Esophagus (tissue), 2 donors: ENCODE data around the gene PPAN. TPM values are rescaled to one million over a fixed set of nuclear protein-coding genes. Genes with fewer than 3 reads are reported as not detected.

Experiments used
- H3K27ac ChIP-seq, 2 donors: one replicate each; pipeline ENCODE4 v1.5.1; 2013; ENCODE audit warnings: low read depth in 2 of 2, mild to moderate bottlenecking in 2 of 2, inconsistent platforms in 1 of 2, low read length in 1 of 2, moderate library complexity in 1 of 2
- H3K27me3 ChIP-seq, 2 donors: one replicate each; pipeline ENCODE4 v1.6.1; 2013; ENCODE audit warnings: low read length in 2 of 2, control low read depth in 1 of 2, mild to moderate bottlenecking in 1 of 2; ENCODE audit not compliant: insufficient read depth in 2 of 2, control insufficient read depth in 1 of 2
- H3K36me3 ChIP-seq, 2 donors: one replicate each; pipeline ENCODE4 v1.6.1; 2013; ENCODE audit warnings: low read length in 1 of 2; ENCODE audit not compliant: control insufficient read depth in 2 of 2, insufficient read depth in 2 of 2
- H3K4me1 ChIP-seq, 2 donors: one replicate each; pipeline ENCODE4 v1.6.1; 2013; ENCODE audit warnings: low read length in 1 of 2; ENCODE audit not compliant: control insufficient read depth in 2 of 2, insufficient read depth in 2 of 2
- H3K4me3 ChIP-seq, 2 donors: one replicate each; pipeline ENCODE4 v1.5.1; 2013; ENCODE audit warnings: low read length in 2 of 2, mild to moderate bottlenecking in 2 of 2, low read depth in 1 of 2, moderate library complexity in 1 of 2
- H3K9me3 ChIP-seq, 2 donors: one replicate each; pipeline ENCODE4 v1.6.1; 2013; ENCODE audit warnings: mild to moderate bottlenecking in 2 of 2, low read depth in 1 of 2, low read length in 1 of 2, moderate library complexity in 1 of 2; ENCODE audit not compliant: control insufficient read depth in 2 of 2, insufficient read depth in 1 of 2
- WGBS, 2 donors: extraction: QIAGEN DNeasy Blood & Tissue Kit; methylation state at CpG; one replicate each; pipeline ENCODE4 v1.1.7; 2013; 5-methylcytosine and 5-hydroxymethylcytosine counted together
- polyA plus RNA-seq, 2 donors: library from polyadenylated mRNA; stranded (reverse); fragments of 200-250 nt; gene quantifications; one replicate each; pipeline ENCODE4 v1.2.3, GENCODE V29; 2013
- donor health status: healthy with polysubstance abuse.
- donor health status: Bipolar disorder and iron deficiency.

Gene PPAN
- polyA plus RNA-seq, 2 donors, result 41.6 to 64.7 TPM

DNA sequence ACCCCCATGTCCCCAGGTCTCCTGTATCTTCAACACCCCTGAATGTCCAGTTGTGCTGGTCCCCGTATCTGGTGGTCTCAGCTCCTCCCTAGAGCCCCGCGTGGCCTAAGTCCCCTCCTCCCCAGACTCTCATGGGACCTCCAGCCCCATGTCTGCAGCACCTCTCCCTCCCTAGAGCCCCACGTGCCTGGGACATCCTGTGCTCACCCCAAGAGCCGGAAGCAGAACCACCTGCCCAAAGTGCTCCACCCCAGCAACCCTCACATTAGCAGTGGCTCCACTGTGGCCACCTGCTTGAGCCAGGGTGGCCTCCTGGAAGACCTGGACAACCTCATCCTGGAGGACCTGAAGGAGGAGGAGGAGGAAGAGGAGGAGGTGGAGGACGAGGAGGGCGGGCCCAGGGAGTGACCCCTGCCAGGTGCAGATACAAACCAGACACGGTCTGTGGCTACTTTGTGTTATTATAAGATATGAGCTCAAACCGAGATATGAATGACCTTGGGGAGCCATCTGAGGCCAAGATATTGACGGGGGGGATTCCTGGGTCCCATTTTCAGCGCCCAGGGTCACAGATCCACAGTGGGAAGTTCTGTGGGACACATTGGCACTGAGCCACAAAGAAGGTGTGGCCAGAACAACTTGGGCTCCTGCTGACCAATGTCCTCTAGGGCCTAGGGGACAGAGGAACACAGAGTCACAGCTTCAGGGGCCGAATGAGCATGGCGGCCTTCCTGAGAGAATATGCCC is 14.1 kb upstream of the PPAN start:
- Histone ChIP-seq H3K27ac (no peak overlapping the region), H3K9me3 (peaks cover 0 to 4% of the 10 kb centered on the region in 2 donors), H3K27me3 (no peaks in the 10 kb centered on the region), H3K4me1 (peaks cover 0 to 7% of the 10 kb centered on the region in 2 donors), H3K36me3 (peaks cover 0 to 27% of the 10 kb centered on the region in 2 donors), H3K4me3 (no peak overlapping the region)
- 80 to 86% methylated on average over 13 of the region's 13 CpGs for WGBS, 2 donors

DNA sequence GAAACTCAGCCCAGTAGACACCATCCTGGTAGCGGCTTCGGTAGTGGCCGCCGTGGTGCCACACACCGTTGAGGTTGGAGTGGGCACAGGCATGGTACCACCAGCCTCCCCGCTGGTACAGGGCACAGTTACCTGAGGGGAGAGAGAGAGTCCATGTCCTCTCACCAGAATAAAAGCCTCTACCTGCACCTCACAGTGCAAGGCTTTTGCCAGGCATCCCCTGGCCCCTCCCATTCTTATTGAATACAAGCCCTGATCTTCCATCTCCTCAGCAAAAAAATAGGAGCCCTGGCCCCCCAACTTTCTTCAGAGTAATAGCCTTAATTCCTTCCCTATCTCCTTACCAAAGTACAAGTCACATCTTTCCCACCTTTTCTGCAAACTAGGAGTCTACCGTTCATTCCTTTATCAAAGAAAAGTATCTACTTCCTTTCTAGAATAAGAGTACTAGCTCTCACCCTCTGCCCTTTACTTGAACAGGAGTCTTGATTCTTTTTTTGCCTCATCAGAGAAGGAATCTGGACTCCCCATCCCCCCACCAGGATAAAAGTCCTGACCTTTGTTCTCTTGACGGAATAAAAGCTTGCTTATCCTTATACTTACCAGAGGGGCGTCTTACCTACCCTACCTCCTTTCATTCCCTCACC is 13.4 kb upstream of the PPAN start:
- H3K4me1 ChIP-seq, result peaks cover 0 to 7% of the 10 kb centered on the region in 2 donors
- WGBS, 2 donors, result 94 to 96% methylated on average over 9 of the region's 9 CpGs
- H3K36me3 ChIP-seq, result peaks cover 0 to 27% of the 10 kb centered on the region in 2 donors
- H3K9me3 ChIP-seq, result peaks cover 0 to 4% of the 10 kb centered on the region in 2 donors
- H3K27ac ChIP-seq, result no peak overlapping the region
- H3K4me3 ChIP-seq, result no peak overlapping the region
- no peaks in the 10 kb centered on the region for H3K27me3 ChIP-seq

DNA sequence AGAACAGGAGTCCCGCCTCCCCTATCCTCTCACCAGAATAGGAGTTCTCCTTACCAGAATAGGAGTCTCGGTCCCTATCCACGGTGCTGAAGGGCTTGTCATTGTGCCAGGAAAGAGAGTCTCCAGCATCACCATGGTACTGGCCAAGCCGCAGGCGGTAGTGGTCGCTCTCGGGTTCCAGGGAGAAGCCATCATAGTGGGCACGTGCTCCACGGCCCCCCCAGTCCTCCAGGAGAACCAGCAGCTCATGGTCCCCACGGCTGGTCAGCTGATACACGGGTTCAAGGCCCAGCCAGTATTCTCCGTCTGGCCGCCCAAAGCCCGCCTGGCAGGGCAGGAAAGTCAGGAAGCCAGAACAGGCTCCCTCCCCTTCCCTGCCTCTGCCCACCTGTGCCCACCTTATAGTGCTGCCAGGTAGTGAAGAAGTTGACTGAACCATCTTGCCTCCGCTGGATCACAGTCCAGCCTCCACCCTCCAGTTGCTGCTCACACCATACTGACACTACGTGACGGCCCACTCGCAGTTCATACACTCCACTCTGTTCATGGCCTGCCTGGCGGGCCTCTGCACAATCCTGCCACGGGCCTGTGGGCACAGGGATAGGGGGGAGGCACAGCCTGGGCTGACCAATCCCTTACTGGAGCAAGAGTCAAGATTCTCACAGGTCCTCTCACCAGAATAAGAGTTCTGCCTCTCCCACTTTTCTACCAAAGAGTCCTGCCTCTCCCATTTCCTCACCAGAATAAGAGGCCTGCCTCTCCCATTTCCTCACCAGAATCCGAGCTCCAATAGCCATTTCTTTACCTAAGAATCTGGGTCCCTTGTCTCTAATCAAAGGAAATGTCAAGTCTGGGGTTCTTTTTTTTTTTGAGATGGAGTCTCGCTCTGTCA is 12.6 kb upstream of the PPAN start:
- peaks cover 0 to 7% of the 10 kb centered on the region in 2 donors for H3K4me1 ChIP-seq

DNA sequence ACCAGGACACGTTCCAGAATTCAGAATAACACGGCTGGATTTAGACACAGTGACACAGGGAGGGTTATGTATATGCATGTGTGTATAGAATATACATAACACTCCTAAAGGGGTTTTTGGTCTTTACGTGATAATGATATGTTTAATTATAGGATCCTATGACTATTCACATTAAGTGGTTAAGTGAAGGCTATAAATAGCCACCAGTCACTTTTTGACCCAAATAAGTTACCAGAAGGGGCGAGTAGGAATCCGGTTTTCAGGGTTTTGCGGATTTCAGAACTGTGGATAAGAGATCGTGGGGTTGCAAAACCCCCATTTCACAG is 10.6 kb upstream of the PPAN start:
- Histone ChIP-seq H3K4me1 (peaks cover 0 to 7% of the 10 kb centered on the region in 2 donors), H3K27ac (peak overlapping the region; percentile 71 to 76), H3K27me3 (no peaks in the 10 kb centered on the region), H3K4me3 (no peak overlapping the region), H3K36me3 (peaks cover 0 to 21% of the 10 kb centered on the region in 2 donors), H3K9me3 (no peaks in the 10 kb centered on the region)
- 29 to 42% methylated on average over 7 of the region's 7 CpGs for WGBS, 2 donors

More for the DNA sequence above, 12.6 kb upstream of the PPAN start:
- Histone ChIP-seq H3K4me3 (no peak overlapping the region), H3K27me3 (no peaks in the 10 kb centered on the region), H3K9me3 (peaks cover 0 to 4% of the 10 kb centered on the region in 2 donors), H3K36me3 (peaks cover 0 to 27% of the 10 kb centered on the region in 2 donors), H3K27ac (no peak overlapping the region)
- 87 to 89% methylated on average over 22 of the region's 22 CpGs for WGBS, 2 donors

DNA sequence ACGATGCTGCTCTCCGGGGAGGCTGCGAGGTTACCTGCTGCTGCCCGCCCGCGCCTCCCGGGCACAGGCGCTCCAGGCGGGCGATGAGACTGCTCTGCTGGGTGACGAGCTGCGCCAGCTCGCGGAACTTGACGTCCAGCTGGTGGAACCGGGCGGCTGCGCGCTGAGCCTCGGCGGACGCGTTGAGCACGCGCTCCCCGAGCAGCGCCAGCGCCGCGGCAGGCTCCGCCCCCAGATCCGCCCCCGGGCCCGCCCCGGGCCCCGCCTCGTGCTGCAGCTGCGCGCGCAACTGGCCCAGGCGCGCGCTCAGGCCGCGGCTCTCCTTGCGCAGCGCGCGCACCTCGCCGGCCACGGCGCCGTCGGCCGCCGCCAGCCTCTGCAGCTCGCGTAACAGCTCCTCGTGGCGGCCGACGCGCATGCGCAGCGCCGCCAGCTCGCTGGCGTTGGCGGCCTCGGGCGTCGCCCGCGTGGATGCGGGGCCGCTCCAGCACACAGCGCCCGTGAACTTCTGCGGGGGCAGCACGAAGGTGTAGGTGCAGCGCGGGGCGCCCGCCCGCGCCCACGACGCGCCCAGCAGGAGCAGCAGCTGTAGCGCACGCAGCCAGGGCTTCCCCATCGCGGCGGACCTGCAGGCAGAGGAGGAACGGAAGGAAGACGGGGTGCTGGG is 10.1 kb upstream of the PPAN start:
- H3K4me3 ChIP-seq, result peak overlapping the region; percentile 40 to 59
- 2 to 4% methylated on average over 95 to 97 of the region's 97 CpGs for WGBS, 2 donors
- peaks cover 0 to 18% of the 10 kb centered on the region in 2 donors for H3K36me3 ChIP-seq
- peaks cover 0 to 7% of the 10 kb centered on the region in 2 donors for H3K4me1 ChIP-seq
- H3K9me3 ChIP-seq, result no peaks in the 10 kb centered on the region
- no peaks in the 10 kb centered on the region for H3K27me3 ChIP-seq
- H3K27ac ChIP-seq, result peak overlapping the region; percentile 76 to 87

DNA sequence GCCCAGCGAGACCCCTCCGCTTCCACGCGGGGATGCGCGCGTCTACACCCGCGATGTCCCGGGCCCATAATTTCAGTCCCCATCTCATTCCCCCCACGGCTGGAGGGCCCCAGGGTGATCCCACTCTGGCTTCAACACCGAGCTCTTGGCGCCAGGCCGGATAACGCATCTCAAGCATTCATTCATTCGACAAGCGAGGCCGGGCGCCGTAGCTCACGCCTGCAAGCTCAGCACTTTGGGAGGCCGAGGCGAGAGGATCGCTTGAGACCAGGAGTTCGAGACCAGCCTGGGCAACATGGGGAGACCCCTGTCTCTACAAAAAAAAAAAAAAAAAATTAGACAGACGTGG is 9.6 kb upstream of the PPAN start:
- Histone ChIP-seq H3K27ac (peak overlapping the region; percentile 60 to 87), H3K27me3 (no peaks in the 10 kb centered on the region), H3K4me3 (peak overlapping the region; percentile 40 to 59), H3K9me3 (no peaks in the 10 kb centered on the region), H3K4me1 (peaks cover 0 to 7% of the 10 kb centered on the region in 2 donors), H3K36me3 (peaks cover 0 to 13% of the 10 kb centered on the region in 2 donors)
- WGBS, 2 donors, result 20 to 21% methylated on average over 26 of the region's 26 CpGs

DNA sequence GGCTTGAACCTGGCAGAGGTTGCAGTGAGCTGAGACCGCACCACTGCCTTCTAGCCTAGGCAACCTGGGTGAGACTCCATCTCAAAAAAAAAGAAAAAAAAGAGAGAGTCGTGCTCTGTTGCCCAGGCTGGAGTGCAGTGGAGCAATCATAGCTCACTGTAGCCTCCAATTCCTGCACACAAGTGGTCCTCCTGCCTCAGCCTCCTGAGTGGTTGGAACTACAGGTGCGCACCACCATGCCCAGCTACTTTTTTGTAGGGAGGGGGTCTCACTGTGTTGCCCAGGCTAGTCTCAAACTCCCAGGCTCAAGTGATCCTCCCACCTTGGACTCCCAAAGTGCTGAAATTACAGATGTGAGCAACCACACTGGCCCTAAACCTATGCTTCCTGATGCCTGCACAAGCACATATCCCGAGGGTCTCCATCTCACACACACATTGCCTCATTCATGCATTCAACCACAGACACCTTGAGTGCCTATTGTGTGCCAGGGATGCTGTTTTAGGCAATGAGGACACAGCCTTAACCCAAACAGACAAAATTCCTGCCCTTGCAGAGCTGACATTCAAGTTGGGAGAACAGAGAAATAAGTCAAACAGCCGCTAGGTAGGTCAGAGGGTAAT is 5.9 kb upstream of the PPAN start:
- H3K27ac ChIP-seq, result no peak overlapping the region
- no peaks in the 10 kb centered on the region for H3K9me3 ChIP-seq
- H3K4me3 ChIP-seq, result no peak overlapping the region
- H3K27me3 ChIP-seq, result no peaks in the 10 kb centered on the region
- H3K36me3 ChIP-seq, result no peaks in the 10 kb centered on the region
- H3K4me1 ChIP-seq, result peaks cover 0 to 7% of the 10 kb centered on the region in 2 donors
- WGBS, 2 donors, result 81 to 87% methylated on average over 5 of the region's 5 CpGs

DNA sequence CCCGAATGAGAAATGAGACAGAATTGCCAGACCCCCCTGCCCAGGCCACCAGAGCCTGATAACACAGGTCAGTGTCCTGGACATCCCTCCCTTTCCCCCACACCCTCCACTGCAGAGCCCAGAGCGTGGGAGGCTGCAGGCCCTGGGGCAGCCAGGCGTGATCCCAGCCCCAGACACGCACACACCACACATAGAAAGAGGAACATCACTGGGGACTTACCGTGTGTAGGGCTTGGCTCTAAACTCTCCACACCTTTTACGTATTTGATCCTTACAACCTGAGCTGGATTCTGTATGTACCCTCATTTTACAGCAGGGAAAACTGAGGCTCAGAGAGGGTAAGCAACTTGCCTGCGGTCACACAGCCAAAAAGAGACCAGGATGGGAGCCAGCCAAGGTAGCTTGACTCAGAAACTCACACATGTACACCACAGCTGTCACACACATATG is 3.4 kb upstream of the PPAN start:
- Histone ChIP-seq H3K9me3 (no peaks in the 10 kb centered on the region), H3K36me3 (peaks cover 3 to 4% of the 10 kb centered on the region in 2 donors), H3K4me1 (peaks cover 0 to 6% of the 10 kb centered on the region in 2 donors), H3K27ac (peak overlapping the region; percentile 5 to 22), H3K27me3 (no peaks in the 10 kb centered on the region), H3K4me3 (no peak overlapping the region)
- 66 to 71% methylated on average over 7 of the region's 7 CpGs for WGBS, 2 donors

DNA sequence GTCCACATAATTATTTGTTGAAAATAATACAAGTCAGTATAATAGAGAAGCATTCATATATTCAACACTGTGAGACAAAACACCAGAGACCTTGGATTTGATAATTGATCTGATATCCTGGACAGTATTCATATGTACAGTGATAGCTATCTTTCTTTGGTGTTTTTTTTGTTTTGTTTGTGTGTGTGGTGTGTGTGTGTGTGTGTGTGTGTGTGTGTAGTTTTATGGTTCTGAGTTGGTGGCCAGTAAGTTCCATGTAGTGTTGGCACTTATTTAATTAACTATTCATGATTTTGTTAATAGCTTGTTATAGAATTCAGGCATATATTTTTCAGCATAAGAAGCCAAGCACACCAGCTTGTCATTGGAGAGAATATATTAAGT is 2.0 kb upstream of the PPAN start:
- H3K9me3 ChIP-seq, result no peaks in the 10 kb centered on the region
- no peak overlapping the region for H3K4me3 ChIP-seq
- peaks cover 8 to 11% of the 10 kb centered on the region in 2 donors for H3K36me3 ChIP-seq
- no peaks in the 10 kb centered on the region for H3K27me3 ChIP-seq
- peaks cover 0 to 8% of the 10 kb centered on the region in 2 donors for H3K4me1 ChIP-seq
- H3K27ac ChIP-seq, result no peak overlapping the region
